PFSK-1 (cell line): ENCODE results near the gene ADGRG3.

Experiments
- POLR2AphosphoS5 ChIP-seq: IDR thresholded peaks from 2 replicates; pipeline ENCODE4 v1.6.1; 2012; ENCODE audit warnings: low read depth, mild to moderate bottlenecking, control low read depth, low read length, moderate library complexity
- REST ChIP-seq, 2 experiments: IDR thresholded peaks; 2 replicates each; pipeline versions ENCODE4 v1.6.1 to v1.8.0; 2011 to 2012; ENCODE audit warnings: low read depth in 2 of 2, low read length in 2 of 2, control low read depth in 1 of 2, inconsistent platforms in 1 of 2, mild to moderate bottlenecking in 1 of 2, moderate library complexity in 1 of 2; ENCODE audit not compliant: insufficient read depth in 1 of 2
- SIN3A ChIP-seq: IDR thresholded peaks from 2 replicates; pipeline ENCODE4 v1.6.1; 2012; ENCODE audit warnings: mild to moderate bottlenecking, low read length, moderate library complexity, borderline replicate concordance; ENCODE audit not compliant: insufficient read depth
- TAF1 ChIP-seq: IDR thresholded peaks from 2 replicates; pipeline ENCODE4 v1.6.1; 2012; ENCODE audit warnings: low read length, control low read depth, borderline replicate concordance; ENCODE audit not compliant: insufficient read depth

GRCh38 chr16:57660715-57661463, 7.2 kb upstream of the ADGRG3 start:
- TF ChIP-seq REST (IDR thresholded peaks at IDR 0.05; ENCODE audit: insufficient read depth in 1 of 2, low read depth in 2 of 2, low read length in 2 of 2) (no peak), TAF1 (no peak), SIN3A (no peak), POLR2AphosphoS5 (no peak)
